Measurements from ENCODE around the gene MPST.

- TF ChIP-seq, protein P1, sequence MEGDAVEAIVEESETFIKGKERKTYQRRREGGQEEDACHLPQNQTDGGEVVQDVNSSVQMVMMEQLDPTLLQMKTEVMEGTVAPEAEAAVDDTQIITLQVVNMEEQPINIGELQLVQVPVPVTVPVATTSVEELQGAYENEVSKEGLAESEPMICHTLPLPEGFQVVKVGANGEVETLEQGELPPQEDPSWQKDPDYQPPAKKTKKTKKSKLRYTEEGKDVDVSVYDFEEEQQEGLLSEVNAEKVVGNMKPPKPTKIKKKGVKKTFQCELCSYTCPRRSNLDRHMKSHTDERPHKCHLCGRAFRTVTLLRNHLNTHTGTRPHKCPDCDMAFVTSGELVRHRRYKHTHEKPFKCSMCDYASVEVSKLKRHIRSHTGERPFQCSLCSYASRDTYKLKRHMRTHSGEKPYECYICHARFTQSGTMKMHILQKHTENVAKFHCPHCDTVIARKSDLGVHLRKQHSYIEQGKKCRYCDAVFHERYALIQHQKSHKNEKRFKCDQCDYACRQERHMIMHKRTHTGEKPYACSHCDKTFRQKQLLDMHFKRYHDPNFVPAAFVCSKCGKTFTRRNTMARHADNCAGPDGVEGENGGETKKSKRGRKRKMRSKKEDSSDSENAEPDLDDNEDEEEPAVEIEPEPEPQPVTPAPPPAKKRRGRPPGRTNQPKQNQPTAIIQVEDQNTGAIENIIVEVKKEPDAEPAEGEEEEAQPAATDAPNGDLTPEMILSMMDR (IDR thresholded peaks at IDR 0.05), result no peak
- no peak for TF ChIP-seq POLR2A (IDR thresholded peaks at IDR 0.05)
These were observed 48.0 kb upstream of the MPST start for GRCh38 chr22:36971341-36972125.
